HG02870 (cell line): ENCODE results near the gene GPATCH8.
"Not testable (repeated sequence)": the region's sequence is repeated elsewhere in the genome, so short reads cannot be mapped to it uniquely, and the experiment has no call there.

Source experiments
- ATAC-seq: cut with Tn5 transposase; IDR thresholded peaks from one replicate; pipeline ENCODE4 v1.9.1; 2021; ENCODE audit warnings: mild to moderate bottlenecking, moderate library complexity; ENCODE audit not compliant: unreplicated experiment

Gene GPATCH8

DNA sequence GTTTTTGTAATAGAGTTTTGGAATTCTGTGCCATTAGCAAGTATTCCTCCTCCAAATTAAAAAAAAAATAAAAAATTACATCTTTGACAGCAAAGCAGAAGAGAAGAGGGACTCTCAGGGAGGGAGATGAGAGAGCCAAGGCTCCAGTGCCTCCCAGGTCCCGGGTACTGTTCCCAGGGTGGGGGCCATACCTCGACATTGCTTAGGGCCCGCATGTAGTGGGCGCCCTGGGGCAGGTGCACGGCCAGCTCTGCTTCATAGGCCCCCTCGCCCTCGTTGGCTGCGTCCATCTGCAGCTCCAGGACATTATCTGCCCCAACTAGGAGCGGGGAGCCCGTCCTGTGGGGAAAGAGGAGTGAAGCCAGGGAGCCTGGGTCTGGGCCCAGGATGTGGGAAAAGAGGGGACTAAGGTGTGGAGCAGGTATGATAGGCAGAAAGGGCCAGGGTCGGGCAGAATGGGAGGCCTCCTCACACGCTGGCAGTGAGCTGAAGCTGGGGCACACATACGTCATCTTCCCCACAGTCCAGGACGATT is 125.0 kb downstream of the GPATCH8 start:
- no peak for ATAC-seq

DNA sequence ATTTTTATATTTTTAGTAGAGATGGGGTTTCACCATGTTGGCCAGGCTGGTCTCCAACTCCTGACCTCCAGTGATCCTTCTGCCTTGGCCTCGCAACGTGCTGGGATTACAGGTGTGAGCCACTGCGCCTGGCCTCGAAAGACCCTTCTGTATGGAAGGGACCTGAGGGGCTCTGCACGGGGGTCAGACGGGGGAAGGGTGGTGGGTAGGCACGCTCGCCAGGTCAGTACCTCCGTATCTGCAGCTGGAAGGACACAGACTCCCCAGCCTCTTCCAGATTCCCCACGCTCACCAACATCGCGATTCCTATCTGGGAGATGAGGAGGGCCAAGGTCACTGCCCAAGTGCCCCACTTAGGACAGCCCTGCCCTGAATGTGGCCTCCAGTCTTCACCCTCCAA is 126.4 kb downstream of the GPATCH8 start:
- ATAC-seq: no peak

DNA sequence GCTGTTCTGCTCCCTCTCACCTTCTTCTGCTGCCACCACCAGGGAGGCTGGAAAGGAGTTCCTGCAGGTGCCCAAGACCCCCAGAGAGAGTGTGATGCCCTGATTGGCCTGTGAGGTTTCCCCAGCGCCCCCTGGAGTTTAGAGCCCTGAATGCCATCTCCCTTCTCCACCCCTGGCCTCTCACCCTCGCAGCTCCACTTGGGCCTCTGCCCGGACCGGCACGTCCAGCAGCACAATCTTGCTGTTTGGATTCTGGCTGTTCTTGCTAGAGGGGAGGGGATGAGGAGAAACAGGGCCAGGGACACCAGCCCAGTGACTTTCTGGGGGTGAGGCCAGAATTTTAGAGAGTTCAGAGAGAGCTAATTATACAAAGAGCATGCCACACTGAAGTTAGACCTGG is 127.1 kb downstream of the GPATCH8 start:
- ATAC-seq: no peak

DNA sequence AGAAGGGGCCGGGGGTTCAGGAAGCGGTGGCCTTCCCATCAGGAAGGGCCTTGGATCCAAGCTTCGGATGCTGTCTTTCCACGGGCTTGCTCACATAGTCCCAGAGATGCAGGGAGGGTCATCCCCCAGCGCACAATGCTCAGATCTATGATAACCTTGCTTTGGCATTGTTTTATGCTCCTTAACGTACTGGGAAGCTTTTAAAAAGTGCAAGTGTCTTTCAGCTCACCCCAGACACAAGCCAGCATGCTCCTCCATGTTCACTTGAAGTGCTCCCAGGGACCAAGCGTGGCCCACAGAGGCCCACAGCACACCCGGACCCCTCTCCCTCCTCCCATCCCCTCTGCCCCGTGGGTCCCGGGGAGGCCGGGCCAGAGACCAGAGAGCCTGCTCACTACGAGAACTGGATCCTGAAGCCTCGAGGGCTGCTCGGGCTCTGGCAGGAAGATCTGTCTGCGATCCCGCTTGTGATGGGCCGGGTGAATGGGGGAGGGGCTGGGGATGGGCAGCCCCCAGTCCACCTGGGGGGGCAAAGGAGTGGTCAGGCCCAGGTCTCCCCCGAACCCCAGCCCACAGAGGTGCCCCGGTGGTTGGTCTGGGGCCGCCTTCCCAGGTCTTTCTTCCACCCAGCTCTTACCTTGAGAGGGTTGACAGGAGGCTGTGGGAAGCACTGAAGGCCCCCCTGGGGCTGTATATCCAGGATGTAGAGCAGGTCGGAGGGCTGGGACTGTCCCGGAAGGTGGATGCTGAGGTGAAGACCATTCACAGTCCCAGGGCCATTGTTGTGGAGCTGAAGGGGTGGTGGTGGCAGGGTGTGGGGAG is 127.8 kb downstream of the GPATCH8 start:
- no peak for ATAC-seq

DNA sequence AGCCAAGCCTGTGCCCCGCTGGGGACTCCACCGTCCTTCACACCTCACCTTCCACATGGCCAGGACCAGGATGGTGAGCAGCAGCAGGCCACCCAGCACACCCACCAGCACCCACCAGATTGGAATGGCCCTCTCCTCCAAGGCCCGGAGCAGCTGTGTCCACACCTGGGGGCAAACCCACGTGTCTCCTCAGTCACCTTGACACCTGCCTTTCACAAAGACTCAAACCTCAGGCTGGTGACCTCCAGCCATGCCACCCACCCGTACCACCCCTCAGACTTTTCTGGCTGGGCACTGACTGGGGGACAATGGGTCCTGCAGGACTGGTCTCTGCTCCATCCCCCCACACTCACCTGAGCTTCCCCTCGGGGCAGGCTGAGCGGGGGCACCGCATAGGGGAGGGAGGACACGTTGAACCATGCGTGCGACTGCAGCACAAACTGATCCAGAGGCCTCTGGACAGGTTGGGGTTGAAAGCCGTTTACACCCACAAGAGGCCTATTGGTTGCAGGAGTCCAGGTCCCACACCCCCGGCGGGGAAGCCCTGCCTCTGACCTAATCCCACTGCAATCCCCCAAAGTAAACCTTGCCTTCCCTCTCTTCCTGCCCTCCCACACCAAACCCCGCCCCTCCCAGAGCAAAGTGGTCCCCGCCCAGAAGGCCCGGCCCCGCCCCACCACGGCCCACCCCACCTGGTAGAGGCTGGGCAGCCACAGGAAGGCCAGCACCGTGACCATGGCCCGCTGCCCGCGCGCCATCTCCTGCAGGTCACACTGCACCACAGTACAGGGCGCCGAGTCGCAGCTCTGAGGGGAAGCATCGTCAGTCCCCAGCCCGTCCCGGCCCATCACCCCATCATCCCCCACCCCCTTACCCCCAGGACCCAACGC is 128.7 kb downstream of the GPATCH8 start:
- ATAC-seq: no peak

DNA sequence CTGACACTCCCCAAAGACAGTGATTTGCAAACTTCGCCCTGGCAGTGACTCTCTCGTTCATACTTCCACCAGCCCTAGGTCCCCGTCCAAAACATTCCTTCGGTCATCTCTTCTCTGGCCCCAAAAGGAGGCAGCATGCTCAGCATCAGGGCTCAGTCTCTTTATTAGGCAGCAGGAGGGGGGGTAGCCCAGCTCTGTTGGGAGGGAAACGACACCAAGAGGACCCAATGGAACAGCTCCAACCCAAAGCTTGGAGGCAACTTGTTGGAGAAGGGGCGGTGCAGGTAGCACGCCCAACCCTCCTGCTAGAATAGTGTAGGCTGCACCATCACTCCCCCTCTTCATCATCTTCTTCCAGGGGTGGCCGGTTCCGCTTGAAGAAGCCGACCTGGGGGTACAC is 131.2 kb downstream of the GPATCH8 start:
- ATAC-seq: no peak

DNA sequence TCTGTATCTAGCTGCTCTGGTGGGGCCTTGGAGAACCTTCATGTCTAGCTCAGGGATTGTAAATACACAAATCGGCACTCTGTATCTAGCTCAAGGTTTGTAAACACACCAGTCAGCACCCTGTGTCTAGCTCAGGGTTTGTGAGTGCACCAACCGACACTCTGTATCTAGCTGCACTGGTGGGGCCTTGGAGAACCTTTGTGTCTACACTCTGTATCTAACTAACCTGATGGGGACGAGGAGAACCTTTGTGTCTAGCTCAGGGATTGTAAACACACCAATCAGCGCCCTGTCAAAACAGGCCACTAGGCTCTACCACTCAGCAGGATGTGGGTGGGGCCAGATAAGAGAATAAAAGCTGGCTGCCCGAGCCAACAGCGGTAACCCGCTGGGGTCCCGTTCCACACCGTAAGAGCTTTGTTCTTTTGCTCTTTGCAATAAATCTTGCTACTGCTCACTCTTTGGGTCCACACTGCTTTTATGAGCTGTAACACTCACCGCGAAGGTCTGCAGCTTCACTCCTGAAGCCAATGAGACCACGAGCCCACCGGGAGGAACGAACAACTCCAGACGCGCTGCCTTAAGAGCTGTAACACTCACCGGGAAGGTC is 133.7 kb downstream of the GPATCH8 start:
- not testable (repeated sequence) for ATAC-seq

DNA sequence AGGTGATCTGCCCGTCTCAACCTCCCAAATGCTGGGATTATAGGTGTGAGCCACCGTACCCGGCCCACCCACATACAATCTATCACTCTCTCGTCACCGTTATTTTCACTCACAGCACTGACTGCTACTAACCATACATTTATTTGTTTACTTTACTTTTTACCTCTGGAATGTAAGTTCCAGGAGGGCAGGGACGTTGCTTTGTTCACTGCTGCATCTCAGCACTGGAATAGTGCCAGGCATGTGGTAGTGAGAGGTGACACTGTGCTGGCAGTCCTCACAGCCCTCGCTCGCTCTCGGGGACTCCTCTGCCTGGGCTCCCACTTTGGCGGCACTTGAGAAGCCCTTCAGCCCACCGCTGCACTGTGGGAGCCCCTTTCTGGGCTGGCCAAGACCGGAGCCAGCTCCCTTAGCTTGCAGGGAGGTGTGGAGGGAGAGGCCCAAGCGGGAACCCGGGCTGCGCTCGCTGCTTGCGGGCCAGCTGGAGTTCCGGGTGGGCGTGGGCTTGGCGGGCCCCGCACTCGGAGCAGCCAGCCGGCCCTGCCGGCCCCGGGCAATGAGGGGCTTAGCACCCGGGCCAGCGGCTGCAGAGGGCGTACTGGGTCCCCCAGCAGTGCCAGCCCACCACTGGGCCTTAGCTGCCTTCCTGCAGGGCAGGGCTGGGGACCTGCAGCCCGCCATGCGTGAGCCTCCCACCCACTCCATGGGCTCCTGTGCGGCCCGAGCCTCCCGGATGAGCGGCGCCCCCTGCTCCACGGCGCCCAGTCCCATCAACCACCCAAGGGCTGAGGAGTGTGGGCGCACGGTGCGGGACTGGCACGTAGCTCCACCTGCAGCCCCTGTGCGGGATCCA is 134.6 kb downstream of the GPATCH8 start:
- ATAC-seq: not testable (repeated sequence)

DNA sequence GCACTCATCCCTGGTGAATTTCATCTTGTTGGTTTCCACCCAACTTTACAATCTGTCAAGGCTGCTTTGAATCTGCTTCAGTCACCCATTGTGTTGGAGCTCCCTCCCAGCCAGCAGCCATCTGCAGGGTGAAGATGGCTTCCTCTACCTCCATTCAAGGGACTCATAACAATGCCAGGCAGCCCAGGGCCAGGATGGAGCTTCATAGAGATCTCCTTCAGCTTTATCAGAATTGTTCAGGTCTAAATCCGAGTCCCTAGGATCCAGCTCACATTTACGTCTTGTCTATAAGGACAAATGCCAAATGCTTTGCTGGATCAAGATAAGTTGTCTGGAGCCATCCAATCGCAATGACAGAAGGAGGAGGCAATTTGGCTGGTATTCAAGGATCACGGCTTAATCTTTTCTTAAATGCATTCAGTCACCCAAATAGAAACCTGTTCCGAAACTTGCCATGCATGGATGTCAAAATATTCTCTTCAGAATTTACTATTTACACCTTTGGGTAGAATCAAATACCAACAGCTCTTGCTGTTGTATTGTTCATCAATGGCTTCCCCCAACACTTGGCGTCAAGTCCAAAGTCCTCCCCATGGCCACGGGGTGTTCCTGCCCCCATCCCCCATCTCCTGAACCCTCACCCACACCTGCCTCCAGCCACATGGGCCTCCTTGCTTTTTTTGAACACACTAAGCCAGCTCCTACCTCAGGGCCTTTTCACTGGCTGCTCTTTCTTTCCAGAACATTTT is 135.8 kb downstream of the GPATCH8 start:
- no peak for ATAC-seq

DNA sequence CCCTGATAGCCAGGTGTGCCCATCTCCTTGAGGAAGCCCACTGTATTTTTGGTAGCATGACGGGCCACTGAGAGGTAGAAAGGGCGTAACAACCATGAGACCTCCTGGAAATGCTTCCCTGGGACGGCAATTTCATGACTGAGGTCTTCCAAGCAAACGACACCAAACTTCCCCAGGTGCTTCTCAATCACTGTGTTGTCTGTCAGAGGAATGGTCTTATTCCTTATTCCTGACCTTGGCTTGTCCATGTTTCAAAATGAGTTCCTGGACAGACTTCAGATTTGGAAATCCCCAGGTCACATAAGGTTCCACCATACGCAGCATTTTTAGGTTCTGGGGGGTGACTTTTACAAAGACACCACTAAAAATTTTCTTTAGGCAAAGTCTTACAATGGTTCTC is 138.2 kb downstream of the GPATCH8 start:
- ATAC-seq: not testable (repeated sequence)

DNA sequence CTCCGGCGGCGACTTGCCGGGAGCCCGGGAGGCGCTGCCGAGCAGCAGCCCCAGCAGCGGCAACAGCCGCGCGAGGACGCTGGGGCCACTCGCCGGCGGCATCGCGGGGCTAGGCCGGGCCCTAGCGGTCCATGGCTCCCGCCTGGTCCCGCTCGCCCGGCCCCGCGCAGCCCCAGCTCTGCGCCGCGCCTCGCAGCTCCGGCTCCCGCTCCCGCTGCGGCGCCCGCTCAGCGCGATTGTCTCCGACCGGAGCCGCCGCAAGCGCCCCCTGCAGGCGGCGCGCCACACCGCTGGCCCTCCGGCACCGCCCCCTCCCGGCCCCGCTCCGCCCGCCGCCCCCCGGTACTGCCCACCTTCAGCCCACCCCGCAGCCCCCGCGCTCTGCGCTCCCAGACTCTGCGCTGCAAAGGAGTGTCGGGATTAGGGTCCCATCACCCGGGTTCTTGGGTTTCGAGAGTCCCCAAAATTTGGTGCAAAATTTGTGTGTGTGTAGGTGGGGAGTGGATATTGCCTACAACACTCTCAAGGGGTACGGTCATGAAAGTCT is 139.5 kb downstream of the GPATCH8 start, which contains the start of gene FAM171A2:
TSS of gene FAM171A2 (minus strand) at position 241 of the 547 bp plus-strand sequence. CDS start at position 102, 139 bp downstream.
- no peak for ATAC-seq

DNA sequence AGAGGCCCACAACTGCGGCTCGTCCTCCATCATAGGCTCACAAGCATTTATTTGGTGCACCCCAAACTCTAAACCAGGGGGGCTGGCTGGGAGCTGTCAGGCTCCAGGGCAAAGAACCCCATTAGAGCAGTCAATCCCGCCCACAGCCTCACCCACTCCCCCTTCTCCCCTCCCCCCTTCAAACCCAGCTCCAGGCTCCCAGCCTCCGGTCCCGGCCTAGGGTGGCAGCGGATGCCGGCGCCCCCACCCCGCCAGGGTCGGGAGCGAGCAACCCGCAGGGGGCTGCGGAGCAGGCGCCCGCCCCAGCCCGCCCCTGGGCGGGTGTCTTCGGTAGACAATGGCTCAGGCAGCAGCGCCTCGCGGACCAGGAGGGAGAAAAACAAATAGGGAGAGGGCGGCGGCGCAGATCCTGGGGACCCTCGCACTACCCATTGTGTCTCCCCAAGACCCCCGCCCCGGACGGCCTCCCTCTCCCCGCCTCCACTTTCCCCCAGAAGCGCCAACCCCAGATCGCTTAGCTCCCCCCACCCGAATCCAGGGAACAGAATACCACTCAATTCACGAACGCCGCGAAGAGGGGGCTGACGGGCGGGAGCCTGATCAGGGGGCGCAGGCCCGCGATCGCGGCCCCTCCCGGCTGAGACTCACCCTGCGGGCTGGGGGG is 140.1 kb downstream of the GPATCH8 start:
- no peak for ATAC-seq

DNA sequence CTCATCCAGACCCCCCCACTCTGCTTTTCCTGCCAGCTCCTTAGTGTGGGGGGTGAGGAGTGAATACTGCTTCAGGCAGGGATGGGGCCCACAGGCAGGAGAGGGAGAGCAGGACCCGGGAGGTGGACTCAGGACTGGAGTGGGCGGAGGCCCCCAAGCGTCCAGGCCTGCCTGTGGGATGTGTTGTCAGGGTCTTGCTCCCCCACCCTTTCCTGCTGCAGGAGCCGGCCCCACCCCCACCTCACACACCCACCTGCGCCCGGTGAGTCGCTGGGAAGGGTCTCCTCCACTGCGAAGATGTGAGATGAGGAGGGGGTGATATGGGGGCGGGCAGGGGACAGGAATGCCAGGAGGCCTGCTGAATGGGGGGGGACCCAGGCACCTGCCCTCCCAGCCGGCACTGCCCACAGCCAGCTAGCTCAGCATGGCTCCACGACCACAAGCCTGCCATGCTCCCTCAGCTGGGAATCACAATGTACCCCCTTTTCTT is 140.7 kb downstream of the GPATCH8 start:
- no peak for ATAC-seq

DNA sequence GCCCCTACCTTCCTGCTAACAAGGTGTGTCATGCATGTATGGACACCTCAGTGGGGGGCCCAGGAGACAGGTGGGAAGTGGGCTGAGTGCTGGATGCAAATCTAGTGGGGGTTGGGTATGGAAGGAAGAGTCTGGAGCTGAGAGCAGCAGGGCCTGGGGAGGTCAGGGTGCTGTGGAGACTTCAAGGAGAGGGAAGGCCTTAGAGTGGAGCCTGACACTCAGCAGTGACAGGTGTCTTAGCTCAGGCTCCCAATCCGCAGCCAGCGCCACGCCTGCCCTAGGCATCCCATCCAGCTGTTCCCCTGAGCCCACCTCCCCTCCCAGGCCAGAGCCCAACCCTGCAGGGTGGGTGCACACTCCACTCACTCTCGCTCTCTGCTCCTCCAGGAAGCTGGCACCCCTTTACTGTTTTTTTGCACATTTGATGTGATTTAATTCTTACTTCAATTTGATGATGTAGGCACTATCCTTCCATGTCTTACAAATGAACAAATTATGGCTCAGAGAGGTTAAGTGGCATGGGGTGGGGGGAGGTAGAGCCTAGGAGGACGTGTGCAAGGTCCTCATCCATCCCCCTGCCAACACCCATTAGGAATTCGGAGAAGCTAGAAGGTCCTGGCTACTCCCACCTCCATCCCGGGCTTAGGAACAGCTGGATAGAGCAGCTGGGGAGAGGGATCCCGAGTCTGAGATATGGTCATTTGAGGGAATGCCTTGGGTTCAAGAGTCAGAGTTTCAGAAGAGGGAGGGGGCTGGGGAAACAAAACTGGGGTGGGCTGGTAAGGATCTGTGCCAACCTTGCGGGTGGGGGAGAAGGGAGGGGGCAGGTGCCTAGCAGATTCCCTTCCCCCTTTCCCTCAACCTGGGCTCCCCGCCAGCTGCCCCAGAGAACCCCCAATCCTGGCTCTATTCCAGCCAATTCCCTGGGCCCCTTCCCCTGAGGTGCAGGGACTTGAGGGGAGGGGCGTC is 141.6 kb downstream of the GPATCH8 start:
- ATAC-seq: no peak

DNA sequence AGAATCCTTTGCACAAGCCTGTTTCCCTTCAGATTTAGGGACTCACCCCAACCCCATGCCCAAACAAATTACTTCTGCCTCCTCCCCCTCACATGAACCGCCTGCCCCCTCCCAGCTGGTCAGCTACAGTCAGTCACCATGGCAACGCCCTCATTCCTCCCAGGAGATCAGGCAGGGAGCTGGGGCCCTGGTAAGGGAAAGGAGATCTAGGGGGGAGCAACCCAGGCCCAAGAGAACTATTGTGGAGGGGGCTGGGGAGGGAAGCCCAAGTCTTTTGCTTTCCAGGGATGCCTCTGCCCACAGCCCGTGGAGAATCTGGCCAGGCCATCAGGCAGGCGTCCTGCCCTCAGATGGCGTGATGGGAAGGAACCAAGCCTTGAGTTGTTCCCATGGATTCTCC is 142.4 kb downstream of the GPATCH8 start:
- no peak for ATAC-seq

DNA sequence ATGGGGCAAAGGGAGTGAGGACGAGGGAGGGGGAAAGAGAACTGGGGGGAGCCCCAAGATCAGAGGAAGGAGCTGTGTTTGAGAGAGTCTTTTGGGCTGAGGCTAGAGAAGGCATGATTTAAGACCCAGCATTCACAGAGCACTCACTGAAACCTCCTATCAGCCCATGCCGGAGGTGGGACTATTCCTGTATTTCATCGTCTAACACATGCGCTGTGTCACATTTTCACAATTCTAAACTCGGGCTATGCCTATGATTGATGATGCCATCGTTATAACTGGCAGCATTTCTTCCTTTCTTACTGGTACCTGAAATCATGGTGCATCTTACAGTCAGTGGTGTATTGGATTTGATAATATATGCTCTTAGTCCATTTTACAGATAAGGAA is 143.1 kb downstream of the GPATCH8 start:
- ATAC-seq: no peak

DNA sequence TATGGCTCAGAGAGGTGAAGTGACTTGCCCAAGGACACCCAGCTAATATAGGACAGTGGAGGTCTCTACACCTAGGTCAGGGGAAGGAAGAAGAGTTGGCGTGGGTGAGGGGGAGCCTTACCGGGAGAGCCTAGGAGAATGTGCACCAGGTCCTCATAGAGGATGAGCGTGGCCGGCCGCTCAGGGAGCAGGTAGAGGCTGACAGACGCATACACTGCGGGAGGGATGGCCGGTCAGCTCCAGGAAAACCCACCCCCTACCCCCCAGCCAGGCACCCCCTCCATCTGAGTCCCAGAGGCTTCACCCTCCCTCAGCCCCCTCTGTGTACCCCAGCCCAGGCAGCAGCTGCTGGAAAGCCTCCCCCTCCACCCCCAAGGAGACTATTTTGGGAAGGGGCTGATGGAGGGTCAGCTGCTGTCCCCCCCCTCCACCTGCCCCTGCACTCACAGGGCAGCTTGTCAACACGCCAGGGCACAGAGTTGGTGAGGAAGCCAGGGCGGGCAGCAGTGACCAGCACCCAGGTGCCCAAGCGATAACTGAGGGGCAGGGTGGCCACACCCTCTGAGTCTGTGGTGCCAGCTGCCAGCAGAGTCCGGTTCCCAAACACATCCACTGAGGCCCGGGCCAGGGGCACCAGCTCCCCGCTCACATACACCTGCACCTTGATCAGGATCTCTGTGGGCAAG is 143.6 kb downstream of the GPATCH8 start:
- no peak for ATAC-seq
